KG1 (cell line): ENCODE results near the gene ST6GAL1.
"Not testable (repeated sequence)": the region's sequence is repeated elsewhere in the genome, so short reads cannot be mapped to it uniquely, and the experiment has no call there.

Experiments
- DNase-seq: peaks from one replicate; lab custom pipeline; 2025; lab: John Stamatoyannopoulos, UW

The ST6GAL1 gene

DNA sequence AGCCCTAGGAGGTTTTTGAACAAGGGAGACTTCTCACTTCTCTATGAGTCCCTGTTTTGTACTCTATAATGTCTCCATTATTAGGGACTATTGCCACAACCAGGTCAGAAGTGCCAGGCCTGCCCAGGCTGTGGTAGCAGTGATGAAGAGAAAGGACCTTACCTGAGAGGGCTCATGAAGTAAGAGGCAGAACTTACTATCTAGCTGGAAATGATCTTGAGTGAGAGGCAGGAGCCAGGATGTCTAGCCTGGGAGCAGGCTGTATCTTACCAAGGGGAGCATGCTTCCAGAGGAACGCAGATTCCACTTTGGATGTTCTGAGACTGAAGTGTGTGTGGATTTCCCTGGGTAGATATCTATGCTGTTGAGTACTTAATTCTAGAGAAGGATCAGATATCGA, 115.7 kb downstream of the ST6GAL1 start:
- DNase-seq = no peak

- no peak for DNase-seq
These were observed 119.3 kb downstream of the ST6GAL1 start for GRCh38 chr3:187049462-187050101.

DNA sequence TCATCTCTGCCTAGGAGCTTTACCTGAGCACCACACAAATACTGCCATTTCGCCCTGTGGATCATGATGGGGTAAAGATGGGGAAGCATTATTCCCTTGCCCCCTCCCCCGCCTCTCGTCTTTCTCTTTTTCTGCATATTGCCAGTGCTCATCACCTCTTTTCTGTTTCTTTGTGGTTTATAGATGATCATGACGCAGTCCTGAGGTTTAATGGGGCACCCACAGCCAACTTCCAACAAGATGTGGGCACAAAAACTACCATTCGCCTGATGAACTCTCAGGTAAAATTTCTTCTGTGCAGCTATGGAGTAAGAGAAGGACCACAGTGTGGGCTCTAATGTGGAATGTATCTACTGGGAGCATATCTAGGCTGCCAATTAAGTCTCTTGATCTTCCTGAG, 120.7 kb downstream of the ST6GAL1 start:
- DNase-seq = no peak

- DNase-seq = no peak
These were observed 121.5 kb downstream of the ST6GAL1 start for GRCh38 chr3:187051724-187052366.

- not testable (repeated sequence) for DNase-seq
These were observed 122.1 kb downstream of the ST6GAL1 start for GRCh38 chr3:187052427-187052826.

GRCh38 chr3:187054433-187054832, 124.1 kb downstream of the ST6GAL1 start:
- DNase-seq = not testable (repeated sequence)

GRCh38 chr3:187057803-187058202, 127.5 kb downstream of the ST6GAL1 start:
- not testable (repeated sequence) for DNase-seq

DNA sequence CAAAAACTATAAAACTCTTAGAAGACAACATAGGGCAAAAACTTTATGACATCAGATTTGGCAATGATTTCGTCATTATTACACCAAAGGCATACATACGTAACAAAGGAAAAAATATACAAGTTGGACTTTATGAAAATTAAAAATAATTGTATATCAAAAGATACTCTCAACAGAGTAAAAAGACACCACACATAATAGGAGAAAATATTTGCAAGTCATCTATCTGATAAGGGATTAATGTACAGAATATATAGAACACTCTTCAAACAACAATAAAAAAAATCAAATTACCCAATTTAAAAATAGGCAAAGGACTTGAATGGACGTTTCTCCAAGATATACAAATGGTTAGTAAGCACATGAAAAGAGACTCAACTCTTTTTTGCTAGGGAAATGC, 131.4 kb downstream of the ST6GAL1 start:
- DNase-seq = no peak

GRCh38 chr3:187062526-187063177, 132.3 kb downstream of the ST6GAL1 start:
- no peak for DNase-seq

- no peak for DNase-seq
These were observed 133.2 kb downstream of the ST6GAL1 start for GRCh38 chr3:187063286-187064121.

DNA sequence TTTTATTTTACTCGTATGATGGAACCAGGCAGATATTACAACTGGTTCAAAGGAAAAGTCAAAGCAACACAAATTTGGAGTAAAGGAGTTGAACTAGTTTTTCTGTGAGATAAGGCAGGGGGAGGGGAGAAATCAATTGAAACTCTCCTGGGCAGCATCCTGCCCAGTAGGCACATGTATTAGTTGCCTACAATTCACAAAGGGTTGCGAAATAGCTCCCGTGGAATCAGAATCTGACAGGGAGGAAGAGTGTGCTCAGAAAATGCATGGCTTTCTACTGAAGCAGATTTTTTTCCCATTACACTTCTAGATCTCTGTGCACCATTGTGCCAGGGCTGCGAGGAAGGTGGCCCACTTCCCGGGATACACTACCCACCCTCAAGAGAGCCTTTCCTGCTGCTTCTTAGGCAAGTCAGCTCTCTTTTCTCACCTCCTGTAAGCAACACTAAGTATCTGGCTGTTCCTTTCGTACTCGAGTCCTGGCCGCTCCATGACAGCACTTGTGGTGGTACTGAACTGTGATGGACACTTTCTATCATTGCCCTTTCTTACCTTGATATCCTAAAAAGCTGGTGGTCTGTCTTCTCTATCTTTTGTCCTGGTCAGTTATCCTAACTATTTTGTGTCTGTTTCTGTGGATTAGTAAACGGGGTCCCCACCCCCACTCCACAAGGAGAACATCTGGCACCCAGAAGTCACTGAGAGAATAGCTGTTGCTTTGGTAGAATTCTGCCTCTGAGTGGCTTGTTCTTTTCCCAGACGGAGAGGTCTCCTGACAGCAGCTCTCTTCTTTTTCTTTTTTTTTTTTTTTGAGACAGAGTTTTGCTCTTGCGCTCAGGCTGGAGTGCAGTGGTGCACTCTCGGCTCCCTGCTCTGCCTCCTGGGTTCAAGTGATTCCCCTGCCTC, 134.1 kb downstream of the ST6GAL1 start:
- DNase-seq = no peak

DNA sequence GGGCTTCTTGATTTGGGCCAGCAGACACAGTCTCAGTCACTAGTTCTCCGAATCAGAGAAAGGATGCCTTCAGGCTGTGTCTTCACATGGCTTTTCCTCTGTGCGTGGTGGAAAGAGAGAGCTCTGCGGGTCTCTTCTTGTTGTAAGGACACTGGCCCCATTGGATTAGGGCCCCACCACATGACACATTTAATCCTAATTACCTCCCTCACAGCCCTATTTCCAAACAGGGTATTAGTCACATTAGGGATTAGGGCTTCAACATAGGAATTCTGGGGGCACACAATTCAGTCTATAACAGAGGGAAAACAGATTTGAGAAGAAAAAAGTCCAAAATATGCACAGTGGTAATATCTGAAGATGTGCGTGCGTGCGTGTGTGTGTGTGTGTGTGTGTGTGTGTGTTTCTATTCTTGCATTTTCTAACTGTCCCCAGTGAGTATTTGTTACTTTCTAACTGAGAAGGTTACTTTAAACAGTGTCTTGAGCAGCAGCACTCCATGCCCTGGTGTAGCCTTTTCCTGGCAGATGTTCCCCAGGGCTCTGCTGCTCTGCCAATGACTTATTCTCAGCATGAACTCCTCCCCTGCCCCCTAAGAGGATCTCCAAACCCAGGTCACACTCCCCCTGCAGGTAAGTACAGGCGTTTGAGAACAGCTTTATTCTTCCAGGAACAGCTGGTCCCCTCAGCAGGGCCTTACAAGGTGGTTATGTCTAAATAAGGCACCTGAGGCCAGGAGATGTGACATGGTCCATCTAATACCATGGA, 136.1 kb downstream of the ST6GAL1 start:
- DNase-seq = no peak

DNA sequence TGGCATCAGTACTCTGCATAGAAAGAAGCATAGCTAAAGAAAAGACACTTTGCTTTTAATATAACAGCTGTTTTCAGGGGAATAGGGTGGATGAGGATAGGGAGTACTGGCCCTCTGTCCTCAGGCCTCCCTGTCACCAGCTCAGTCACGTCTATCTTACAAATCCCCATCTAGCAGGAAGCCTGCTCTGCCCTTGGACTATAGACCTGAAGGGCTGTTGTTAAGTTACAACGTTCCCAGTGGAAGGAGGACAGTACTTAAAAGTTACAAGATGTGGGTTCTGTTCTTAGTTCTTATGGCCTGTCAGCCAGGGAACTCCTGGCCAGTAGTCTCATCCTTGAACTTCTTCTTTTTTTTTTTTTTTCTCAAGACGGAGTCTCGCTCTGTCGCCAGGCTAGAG, 138.5 kb downstream of the ST6GAL1 start:
- no peak for DNase-seq

DNA sequence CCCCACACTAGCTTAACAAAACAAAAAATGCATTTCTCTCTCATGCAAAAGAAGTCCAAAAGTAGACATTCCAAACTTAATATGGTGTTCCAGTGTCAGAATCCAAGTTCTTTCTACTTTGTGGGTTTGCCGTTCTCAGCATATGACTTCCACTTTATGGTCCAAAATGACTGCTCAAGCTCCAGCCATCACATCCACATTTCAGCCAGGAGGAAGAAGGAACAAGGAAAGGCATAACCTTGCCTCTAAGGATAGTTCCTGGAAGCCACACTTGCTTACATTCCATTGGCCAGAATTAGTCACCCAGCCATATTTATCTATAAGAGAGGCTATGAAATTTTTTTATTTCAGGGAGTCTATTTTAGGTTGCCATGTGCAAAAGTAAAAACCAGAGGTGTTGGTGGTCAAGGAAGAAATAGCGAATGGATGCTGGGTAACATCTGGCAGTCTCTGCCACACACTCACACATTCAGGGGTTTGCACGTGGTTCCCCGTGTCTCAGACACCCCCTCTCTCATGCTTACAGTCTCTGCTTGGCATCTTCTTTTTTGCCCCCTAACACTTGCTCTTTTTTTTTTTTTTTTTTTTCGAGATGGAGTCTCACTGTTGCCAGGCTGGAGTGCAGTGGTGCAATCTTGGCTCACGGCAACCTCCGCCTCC, 139.7 kb downstream of the ST6GAL1 start:
- no peak for DNase-seq

DNA sequence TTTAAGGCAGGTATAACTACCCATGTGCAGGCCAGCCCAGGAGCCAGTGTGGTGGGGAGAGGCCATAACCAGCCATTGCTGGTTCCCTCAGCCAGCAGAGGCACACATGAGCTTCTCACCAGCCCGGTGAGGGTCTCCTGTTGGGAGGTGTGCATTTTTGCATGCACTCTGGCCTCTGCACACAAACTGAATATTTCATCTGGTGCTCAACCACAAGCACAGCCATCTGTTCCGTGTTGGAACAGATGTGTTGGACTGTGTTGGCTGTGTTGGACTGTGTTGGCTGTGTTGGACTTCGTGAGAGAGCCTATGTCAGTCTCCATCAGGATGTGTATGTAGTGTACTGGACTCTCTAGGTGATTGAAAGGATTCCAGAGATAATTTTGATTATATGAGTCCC, 141.8 kb downstream of the ST6GAL1 start:
- DNase-seq = no peak

DNA sequence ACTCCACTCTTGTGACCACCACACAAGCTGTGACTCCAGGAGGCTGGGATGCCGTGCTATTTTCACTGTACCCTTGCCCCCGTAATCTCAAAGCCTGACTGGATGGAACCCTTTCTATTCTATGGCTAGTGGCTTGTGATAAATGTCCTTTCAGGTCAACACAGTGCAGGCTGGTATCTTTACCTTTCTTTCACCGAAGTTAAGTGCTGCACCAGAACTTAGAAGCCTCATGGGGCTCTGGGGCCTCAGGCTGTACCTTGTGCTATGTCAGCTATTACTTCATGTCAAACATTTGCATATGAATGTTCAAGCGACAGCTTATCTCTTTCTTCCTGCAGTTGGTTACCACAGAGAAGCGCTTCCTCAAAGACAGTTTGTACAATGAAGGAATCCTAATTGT, 142.2 kb downstream of the ST6GAL1 start:
- no peak for DNase-seq

- no peak for DNase-seq
These were observed 143.3 kb downstream of the ST6GAL1 start for GRCh38 chr3:187073581-187074098.

DNA sequence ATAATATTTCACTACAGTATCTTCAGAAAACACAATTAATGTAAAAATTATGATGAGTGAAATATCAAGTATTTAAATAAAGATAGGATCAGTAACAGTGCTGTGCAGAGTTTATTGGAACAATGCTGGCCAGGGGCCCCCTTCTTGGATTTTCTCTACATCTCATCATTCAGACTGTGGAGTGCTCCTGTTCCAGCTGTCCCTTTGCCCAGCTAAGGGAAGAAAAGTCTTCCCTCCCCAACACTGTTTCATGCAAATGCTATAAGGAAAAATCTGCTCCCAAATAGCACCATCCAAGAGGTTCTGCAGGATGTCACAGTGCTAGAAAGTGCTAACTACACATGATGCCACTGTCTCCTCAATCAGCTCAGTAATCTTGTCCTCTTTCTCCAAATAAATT, 144.5 kb downstream of the ST6GAL1 start:
- no peak for DNase-seq

DNA sequence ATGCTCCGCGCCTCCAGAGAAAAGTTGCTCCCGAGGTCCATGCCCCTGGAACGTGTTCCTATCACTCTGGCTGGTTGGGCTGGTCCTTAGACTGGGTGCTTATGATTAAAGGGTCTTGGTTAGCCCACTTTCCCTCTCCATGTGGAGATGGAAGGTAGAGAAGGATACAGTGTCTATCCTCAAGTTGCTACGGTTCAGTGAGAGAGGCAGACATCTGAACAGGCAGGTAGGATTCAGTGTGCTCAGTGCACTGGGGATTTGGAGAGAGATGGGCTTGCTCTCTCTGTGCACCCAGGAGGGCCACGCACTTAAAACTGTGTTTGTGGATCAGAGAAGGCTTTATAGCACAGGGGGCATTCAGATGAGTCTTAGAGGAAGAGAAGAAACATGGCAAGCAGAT, 146.0 kb downstream of the ST6GAL1 start:
- no peak for DNase-seq

- no peak for DNase-seq
These were observed 146.8 kb downstream of the ST6GAL1 start for GRCh38 chr3:187077085-187077484.
